ENCODE data around the gene NCAN.

DNA sequence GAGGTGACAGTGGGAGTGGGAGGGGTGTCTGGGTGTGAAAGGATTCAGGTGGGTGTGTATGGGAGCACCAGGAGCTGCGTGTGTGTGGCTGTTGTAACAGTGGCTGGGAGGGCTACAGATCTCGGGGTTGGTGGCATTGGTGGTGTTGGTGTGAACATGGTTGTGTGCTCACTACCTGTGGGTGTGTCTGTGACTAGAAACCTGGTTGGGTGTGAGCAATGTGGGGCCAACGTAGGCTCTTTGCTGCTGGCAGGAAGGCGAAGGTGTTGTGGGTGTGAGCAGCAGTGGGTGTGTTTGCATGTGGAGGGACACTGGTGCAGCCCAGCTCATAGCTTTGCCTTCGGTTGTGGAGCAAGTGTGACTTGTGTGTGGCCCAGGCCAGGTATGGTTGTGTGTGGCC, 4.8 kb upstream of the NCAN start:
- TF ChIP-seq CTCF (IDR thresholded peaks at IDR 0.05; ENCODE audit: low read depth, low read length, missing input control) (no peak), YY1 (IDR thresholded peaks at IDR 0.05) (no peak), SP1 (IDR thresholded peaks at IDR 0.05) (no peak), REST (IDR thresholded peaks at IDR 0.05) (no peak), RXRA (IDR thresholded peaks at IDR 0.05) (no peak), ATF3 (IDR thresholded peaks at IDR 0.05) (no peak), FOXA1 (IDR thresholded peaks at IDR 0.05) (no peak), RAD21 (IDR thresholded peaks at IDR 0.05) (no peak), TAF1 (conservative IDR thresholded peaks at IDR 0.05) (no peak), JUND (IDR thresholded peaks at IDR 0.05) (no peak)
- TF ChIP-seq, protein P1, sequence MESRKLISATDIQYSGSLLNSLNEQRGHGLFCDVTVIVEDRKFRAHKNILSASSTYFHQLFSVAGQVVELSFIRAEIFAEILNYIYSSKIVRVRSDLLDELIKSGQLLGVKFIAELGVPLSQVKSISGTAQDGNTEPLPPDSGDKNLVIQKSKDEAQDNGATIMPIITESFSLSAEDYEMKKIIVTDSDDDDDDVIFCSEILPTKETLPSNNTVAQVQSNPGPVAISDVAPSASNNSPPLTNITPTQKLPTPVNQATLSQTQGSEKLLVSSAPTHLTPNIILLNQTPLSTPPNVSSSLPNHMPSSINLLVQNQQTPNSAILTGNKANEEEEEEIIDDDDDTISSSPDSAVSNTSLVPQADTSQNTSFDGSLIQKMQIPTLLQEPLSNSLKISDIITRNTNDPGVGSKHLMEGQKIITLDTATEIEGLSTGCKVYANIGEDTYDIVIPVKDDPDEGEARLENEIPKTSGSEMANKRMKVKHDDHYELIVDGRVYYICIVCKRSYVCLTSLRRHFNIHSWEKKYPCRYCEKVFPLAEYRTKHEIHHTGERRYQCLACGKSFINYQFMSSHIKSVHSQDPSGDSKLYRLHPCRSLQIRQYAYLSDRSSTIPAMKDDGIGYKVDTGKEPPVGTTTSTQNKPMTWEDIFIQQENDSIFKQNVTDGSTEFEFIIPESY (IDR thresholded peaks at IDR 0.05): no peak
- TF ChIP-seq, protein P2, sequence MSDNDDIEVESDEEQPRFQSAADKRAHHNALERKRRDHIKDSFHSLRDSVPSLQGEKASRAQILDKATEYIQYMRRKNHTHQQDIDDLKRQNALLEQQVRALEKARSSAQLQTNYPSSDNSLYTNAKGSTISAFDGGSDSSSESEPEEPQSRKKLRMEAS (IDR thresholded peaks at IDR 0.05): no peak

All from liver (tissue), 3 donors.